Measurements from ENCODE around the gene CEP68.
"Not testable (repeated sequence)": the region's sequence is repeated elsewhere in the genome, so short reads cannot be mapped to it uniquely, and the experiment has no call there.

Gene CEP68

DNA sequence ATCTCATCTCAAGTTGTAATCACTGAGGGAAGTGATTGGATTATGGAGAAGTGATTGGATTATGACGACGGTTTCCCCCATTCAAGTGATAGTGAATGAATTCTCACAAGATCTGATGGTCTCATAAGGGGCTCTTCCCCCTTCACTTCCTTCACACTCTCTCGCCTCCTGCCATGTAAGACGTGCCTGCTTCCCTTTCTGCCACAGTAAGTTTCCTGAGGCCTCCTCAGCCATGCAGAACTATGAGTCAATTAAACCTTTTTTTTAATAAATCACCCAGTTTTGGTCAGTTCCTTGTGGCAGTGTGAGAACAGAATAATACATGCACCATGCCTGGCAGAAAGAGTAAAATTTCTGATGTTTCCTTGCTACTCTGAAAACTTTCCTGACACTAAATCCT, 36.6 kb downstream of the CEP68 start:
- DNase-seq: no peak

DNA sequence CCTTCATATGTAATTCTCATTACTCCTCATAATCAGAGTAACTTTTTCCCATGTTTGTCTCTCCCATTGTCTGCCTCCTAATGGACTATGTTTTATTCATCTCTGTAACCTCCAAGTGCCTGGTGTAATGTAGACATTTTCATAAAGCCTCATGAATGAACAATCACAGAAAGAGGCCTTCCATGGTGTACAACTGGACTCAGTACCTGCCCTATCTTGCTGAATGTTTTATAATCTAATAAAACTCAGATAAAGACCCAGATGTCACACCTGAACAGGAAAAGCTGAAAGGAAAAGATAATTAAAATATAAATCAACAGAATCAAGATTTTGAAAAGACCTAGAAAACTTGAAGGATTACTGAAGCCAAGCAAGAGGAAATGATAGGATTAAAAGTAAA, 37.0 kb downstream of the CEP68 start:
- DNase-seq: no peak

GRCh38 chr2:65096948-65097347, 40.7 kb downstream of the CEP68 start:
- DNase-seq: no peak

DNA sequence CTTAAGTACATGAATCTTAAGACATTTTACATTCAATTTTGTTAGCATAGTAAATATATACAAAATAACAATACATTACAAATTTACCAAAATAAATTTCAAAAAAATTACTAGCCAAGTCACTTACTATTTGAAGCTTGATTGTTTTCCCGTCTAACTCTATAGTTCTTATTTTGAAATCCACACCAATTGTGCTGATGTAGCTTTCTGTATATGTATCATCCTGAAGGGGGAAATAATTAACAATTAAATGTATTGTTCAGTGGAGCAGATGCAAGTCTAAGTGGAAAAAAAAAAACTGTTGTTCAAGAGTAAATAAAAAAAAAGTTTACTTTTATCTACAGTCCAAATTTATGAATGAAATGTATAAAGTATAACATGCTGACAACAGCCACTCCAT, 41.6 kb downstream of the CEP68 start:
- no peak for DNase-seq

DNA sequence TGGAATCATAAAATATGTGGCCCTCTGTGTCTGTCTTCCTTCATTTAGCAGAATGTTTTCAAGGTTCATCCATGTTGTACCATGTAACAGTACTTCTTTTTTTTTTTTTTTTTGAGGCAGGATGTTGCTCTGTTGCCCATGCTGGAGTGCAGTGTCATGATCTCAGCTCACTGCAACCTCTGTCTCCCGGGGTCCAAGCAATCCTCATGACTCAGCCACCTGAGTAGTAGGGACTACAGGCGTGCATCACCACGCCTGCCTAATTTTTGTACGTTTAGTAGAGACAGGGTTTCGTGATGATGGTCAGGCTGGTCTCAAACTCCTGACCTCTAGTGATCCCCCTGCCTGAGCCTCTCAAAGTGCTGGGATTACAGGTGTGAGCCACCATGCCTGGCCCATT, 42.5 kb downstream of the CEP68 start:
- no peak for DNase-seq

GRCh38 chr2:65101071-65101470, 44.9 kb downstream of the CEP68 start:
- DNase-seq: no peak

GRCh38 chr2:65103013-65103715, 46.9 kb downstream of the CEP68 start:
- DNase-seq: peak; percentile 78

DNA sequence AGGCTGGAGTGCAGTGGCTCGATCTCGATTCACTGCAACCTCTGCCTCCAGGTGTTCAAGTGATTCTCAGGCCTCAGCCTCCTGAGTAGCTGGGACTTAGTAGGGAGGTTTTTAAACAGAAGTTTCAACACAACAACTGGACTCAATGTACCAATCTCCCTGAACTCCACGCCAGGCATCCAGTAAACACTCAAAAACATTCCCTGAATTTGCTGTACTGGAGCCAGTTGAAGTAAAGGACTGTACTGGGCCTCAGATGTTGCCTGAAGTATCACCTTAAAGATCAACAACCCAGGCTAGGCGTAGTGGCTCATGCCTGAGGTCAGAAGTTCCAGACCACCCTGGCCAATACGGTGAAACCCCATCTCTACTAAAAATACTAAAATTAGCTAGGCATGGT, 51.3 kb downstream of the CEP68 start:
- DNase-seq: no peak

DNA sequence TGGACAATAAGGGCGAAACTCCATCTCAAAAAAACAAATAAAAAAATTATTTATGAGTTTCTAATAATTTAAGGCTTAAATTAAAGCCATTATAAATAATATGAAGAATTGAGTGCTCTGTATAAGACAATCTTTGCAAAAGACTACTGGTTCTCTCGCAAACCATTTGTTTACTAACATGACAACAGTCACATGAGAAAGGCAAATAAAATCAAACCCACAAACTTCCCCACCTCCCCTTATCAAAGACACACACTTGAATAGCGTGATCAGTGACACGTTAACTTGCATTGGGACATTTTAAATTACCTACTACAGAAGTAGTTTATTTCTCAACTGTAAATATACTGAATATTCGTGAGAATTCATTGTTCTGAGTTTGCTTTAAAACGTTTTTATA, 52.6 kb downstream of the CEP68 start:
- no peak for DNase-seq

GRCh38 chr2:65112633-65113032, 56.4 kb downstream of the CEP68 start:
- DNase-seq: no peak

DNA sequence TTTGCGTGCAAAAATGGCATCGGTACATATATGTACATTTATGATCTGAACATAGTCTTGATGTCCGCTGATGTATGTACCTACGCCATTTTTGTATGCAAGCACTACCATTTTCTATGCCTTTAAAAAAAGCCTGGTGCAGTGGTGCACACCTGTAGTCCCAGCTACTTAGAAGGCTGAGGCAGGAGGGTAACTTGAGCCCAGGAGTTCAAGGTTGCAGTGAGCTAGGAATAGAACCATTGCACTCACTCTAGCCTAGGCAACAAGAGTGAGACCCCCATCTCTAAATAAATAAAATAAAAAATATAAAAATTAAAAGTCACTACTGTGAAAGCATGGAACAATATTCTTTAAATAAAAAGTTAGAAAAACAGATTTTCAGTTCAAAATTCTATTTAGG, 57.0 kb downstream of the CEP68 start:
- DNase-seq: no peak

DNA sequence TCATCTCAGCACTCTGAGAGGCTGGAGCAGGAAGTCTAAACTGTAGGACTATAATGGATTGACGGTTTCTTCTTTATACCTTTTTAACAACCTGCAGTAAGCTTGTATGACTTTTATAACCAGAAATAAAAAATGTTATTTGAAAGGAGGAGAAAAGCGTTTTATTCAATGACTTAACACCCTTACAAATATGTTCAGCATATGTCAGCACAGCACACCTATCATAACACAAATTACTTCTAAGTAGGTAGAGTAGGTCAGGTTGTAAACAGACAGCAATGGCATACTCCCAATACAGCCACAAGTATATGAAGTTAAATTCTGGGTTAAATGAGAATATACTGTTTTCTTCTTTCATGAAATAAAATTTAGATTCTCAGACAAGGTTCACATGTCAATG, 57.6 kb downstream of the CEP68 start:
- no peak for DNase-seq

DNA sequence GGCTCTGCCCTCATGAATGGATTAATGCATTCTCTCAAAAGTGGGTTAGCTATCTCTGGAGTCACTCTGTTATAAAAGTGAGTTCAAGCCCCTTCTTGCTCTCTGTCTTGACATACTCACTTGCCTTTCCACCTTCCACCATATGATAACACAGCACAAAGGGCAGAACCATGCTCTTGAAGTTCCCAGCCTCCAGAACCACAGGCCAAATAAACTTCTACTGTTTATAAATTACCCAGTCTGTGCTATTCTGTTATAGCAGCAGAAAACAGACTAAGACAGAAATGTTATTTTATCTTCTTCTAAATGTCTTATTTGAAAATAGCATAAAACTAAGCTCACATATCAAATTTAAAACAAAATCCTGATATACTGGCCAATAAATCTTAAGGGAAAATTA, 58.7 kb downstream of the CEP68 start:
- DNase-seq: no peak

- DNase-seq: no peak
Observed at GRCh38 chr2:65116645-65117044, 60.4 kb downstream of the CEP68 start.

DNA sequence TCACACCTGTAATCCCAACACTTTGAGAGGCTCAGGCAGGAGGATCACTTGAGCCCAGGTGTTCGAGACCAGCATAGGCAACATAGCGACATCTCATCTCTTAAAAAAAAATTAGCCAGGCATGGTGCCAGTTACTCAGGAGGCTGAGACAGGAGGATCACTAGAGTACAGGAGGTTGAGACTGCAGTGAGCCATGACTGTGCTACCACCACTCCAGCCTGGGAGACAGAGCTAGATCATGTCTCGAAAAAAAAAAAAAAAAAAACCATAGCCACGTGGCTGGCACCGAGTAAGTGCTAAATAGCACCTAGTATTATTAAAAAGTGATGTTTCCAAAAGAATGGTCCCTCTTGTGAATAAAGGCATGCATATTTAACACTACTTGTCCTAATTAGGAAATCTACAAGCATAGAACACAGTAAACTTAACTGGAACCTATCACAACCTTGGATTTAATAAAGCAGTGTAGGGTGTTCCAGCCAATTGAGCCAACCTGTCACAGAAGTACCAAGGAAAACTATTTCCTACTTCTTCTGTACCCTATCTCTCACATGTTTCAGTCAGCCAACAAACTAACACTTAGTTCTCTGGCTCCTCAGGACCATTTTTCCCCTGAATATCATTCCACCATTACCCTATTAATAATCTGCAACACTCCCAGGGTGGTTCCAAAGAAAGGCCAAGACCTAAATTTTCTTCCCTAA, 64.9 kb downstream of the CEP68 start:
- DNase-seq: no peak

GRCh38 chr2:65122313-65122712, 66.1 kb downstream of the CEP68 start:
- DNase-seq: no peak

DNA sequence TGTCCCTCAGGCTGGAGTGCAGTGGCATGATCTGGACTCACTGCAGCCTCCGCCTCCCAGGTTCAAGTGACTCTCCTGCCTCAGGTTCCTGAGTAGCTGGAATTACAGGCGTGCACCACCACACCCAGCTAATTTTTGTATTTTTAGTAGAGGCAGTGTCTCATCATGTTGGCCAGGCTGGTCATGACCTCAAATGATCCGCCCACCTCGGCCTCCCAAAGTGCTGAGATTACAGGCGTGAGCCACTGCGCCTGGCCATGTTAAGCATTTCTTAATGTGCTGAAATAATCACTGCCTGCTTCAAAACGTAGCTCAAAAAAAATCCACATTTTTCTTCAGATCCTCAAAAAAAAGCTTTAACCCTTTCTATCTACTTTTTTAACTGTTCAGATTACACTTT, 69.2 kb downstream of the CEP68 start:
- DNase-seq: not testable (repeated sequence)

GRCh38 chr2:65128297-65129190, 72.3 kb downstream of the CEP68 start:
- peak; percentile 20 for DNase-seq

- DNase-seq: no peak
Observed at GRCh38 chr2:65129286-65129825, 73.1 kb downstream of the CEP68 start.

DNA sequence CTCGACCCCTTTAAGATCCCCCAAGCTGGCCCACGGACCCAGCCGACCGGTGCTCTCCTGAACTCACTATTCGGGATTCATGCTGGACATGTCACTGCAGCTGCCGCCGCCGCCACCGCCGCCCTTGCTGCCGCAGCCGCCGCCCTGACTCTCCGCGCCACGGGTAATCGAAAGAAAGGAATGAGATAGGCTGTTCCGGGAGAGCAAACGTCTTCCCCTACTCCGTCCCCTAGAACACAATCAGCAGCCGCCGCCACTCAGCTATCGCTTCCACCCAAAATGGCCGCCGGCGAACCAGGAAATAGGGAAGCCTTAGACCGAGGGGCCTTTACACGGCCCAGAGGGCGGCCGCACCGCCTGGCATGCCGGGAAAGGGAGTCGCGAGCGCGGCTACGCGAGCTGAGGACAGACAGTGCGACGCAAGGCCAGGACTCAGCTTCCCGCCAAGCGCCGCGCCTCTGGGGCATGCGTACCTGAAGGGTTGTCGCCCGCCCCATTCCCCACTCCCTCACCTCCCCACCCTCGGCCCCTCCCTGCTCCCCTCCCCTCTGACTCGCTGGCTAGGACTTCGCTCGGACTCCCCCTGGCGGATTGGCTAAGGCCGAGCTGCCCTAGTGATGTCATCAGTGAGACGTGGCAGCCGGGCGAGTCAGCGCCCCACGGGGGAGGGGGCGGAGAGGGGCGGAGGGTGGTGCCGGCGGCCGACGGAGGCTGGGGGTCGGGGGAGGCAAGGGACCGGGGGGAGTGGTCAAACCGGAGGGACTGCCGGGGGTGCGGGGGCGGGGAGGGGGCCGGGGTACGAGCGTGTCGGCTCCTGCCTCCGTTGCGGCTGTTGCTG, 73.8 kb downstream of the CEP68 start, which contains the start of gene RAB1A:
Gene RAB1A (minus strand): TSS at position 281 of the 838 bp plus-strand sequence. CDS start 191 bp downstream, at position 90.
- DNase-seq: peak; percentile 100

GRCh38 chr2:65130664-65131175, 74.5 kb downstream of the CEP68 start:
- no peak for DNase-seq

DNA sequence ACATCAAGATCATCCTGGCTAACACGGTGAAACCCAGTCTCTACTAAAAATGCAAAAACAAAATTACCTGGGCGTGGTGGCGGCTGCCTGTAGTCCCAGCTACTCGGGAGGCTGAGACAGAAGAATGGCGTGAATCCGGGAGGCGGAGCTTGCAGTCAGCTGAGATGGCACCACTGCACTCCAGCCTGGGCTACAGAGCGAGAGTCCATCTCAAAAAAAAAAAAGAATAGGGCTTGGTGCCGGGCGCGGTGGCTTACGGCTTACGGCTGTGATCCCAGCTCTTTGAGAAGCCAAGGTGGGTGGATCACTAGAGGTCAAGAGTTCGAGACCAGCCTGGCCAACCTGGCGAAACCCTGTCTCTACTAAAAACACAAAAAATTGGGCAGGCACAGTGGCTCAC, 76.7 kb downstream of the CEP68 start:
- not testable (repeated sequence) for DNase-seq
